DMS79 (cell line): ENCODE results near the gene BRSK2.

Source experiments
- DNase-seq: peaks from one replicate; lab custom pipeline; 2025; lab: John Stamatoyannopoulos, UW

BRSK2 gene

DNA sequence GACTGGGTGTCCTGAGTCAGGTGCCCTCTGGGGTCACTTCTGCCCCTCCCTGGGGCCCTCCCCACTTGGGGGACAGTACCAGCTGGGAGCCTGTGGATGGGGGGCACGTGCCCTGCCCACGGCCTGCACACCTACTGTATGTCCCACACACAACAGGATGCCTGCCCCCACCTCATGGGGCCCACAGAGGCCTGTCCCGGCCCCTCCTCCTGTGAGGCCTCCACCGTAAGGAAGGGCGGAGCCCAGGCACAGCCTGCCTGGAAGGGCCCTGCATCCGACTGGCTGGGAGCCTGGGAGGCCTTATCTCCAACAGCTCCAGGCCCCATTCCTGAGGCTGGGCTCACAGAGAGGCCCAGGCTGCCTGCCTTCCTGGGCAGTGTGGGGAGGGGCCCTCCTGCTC, 47.8 kb downstream of the BRSK2 start:
- no peak for DNase-seq

DNA sequence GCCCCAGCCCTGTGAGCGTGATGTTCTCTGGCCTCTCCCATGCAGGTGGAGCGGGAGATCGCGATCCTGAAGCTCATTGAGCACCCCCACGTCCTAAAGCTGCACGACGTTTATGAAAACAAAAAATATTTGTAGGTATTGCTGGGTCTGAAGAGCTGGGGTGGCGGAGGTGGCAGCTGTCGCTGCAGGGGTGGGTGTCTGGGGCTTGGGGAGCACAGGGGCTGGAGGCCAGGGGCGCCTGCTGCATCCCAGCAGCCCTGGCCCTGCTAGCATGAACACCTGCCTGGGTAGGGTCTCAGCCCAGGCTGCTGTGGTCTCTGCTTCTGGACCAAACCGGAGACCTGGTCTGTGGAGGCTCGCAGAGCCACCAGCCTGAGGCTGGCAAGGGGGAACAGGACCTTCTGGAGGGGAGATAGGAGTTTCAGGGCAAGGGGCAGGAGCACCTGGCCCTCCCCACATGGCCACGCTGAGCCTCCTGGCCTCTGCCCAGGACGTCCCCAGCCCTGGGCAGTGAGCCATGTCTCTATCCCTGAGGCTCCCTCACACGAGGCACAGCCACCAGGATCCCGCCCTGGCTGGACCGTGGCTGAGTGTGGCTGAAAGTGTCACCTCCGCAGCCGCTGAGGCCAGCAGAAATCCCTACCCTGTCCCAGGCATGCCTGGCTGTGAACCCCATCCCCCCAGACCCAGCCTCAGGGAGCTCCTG, 48.7 kb downstream of the BRSK2 start:
- DNase-seq, result no peak

DNA sequence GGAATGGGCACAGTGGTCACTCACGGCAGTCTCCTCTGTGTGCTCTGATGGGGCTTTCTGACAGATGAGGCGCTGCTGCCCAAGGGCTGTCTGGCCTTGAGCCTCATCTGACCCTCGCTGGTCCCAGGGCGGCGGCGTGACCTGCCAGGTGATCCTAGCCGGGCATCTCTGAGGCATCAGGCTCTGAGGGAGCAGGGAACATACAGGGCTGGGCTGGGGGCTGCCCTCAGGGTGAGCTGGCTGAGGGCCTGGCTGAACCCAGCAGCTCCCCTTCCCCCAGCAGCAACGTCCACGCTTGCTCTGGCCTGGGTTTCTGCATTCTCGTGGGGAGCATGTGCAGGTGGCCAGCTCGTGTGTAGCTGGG, 49.2 kb downstream of the BRSK2 start:
- no peak for DNase-seq

DNA sequence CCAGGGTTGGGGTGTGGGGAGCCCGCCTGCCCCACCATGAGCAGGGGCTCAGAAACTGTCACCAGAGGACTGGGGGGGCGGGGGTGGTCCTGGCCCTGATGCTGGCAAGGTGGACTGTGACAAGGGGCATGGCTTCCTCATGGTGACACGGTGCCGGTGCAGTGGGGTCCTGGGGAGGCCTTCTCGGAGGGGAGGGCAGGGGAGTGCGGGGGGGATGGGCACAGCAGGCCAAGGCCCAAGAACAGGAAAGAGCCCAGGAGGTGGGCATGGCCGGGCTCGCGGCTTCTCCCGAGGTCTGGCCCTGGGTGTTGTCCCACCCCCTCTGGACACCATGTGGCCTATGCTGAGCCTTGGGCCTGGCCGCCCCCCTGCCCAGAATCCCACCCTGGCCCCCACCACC, 49.6 kb downstream of the BRSK2 start:
- DNase-seq, result no peak

DNA sequence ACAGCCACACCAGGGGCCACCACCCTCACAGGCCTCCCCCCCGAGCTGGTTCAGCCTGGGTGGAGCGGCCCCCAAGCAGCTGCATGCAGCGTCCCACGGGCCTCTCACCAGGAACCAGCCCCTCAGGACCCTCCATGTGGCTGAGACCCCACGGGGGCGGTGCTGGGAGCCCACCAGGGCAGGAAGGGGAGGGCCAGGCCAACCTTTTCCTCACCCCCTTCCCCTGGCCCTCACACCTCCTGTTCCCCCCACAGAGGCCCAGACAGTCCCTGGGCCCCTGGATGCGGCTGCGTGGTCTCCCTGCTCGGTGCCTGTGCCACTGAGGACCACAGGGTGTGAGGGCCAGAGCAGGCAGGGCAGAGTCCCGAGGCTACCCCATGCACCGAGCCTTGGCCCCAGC, 50.3 kb downstream of the BRSK2 start:
- DNase-seq, result no peak

DNA sequence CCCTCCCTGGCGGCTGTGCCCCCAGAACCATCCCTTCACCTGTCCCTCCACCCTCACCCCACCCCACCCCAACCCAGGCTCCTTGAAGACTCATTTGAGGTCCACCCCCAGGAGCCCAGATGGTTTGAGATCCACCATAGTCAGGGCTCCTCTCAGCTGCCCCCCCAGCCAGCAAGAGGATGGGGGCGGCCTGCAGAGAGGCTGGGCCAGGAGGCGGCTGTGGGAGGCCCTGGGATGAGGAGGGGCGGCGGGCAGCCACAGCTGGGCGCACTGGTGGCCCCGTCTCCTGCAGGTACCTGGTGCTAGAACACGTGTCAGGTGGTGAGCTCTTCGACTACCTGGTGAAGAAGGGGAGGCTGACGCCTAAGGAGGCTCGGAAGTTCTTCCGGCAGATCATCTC, 50.8 kb downstream of the BRSK2 start:
- no peak for DNase-seq

DNA sequence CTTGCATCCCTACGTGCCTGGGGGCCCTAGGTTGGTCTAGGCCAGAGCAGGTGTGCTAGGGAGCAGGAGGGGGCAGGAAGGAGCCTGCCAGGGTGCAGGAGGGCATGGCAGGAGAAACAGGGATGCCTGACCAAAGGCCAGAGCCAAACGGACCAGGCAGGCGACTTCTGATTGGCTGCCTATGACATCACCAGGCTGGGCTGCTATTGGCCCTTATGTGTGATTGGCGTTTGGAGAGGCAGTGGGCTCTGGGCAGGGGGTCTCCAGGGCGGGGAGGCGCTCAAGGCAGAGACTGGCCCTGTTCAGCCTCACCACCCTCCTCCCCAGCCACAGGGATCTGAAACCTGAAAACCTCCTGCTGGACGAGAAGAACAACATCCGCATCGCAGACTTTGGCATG, 52.4 kb downstream of the BRSK2 start:
- no peak for DNase-seq

DNA sequence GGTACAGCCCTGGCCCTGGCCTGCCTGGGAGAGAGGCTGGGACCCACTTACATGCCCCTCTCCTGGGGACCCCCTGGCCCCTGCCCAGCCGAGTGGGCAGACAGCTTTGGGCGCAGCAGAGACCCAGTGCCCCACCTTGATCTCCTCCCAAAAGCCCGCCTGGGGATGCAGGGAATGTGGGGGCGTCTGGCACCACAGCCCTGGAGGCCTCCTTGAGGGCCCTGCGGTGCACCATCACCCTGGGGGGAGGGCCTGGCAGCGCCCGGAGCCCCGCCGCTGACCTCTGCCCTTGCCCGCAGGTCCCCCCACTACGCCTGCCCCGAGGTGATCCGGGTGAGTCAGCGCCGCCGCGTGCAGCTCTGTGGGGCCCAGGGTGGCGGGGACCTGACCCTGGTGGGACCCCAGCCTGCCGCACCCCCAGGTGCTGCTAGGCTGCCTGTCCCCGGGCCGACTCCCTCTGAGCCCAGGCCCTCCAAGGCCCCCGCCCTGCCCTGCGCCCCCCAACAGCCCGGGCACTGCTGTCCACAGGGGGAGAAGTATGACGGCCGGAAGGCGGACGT, 53.2 kb downstream of the BRSK2 start:
- DNase-seq, result no peak

DNA sequence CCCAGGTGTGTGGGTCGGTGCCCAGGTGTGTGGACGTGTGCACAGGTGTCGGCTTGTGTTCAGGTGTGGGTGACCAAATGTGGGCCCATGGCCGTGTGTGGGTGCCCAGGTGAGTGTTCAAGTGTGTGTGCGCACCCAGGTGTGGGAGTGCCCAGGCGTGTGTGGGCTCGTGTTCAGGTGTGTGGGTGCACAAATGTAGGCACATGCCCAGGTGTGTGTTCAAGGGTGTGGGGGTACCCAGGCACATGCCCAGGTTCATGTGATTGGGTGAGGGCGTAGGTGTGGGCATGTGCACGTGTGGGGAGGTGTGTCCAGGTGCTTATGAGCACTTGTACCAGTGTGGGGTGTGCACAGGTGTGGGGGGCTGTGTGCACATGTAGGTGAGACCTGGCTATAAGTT, 54.0 kb downstream of the BRSK2 start:
- no peak for DNase-seq

DNA sequence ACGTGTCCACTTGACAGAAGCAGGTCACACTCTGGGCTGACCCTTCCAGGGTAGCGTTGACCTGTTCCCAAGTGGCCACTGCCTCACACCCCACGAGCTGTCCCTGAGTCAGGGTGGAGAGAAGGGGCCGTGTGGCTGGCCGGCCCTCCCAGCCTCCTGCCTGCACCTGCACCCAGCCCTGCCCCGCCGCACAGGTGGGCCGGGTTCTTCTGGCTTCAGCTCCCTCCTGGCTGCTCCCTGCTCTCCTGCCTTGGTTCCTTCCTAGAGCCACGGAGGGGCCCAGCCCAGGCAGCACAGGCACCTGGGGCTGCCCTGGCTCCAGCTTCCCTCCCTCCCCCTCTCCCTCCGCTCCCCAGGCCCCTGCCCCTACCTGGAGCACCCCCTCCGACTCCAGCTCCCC, 54.6 kb downstream of the BRSK2 start:
- DNase-seq, result no peak

DNA sequence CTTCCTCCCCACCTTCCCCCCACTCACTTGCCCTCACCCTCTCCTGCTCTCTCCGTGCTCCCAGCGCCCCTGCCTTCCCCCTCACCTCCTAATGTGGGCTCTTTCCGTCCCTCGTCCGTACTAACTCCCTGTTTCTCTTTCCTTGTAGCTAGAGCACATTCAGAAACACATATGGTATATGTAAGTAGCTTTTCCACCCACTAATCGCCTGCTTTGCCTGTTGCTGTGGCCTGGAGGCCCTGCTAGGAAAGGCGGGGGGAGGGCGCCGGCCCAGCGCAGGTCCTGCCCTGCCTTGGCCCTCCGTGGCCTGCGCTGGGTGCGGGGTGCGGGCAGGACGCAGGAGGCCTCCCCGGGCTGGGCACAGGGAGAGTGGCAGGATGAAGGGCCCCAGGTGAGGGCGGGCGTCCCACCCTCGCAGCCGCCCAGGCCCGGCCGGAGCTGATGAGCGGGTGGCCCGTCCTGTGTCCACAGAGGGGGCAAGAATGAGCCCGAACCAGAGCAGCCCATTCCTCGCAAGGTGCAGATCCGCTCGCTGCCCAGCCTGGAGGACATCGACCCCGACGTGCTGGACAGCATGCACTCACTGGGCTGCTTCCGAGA, 55.2 kb downstream of the BRSK2 start:
- DNase-seq, result no peak

DNA sequence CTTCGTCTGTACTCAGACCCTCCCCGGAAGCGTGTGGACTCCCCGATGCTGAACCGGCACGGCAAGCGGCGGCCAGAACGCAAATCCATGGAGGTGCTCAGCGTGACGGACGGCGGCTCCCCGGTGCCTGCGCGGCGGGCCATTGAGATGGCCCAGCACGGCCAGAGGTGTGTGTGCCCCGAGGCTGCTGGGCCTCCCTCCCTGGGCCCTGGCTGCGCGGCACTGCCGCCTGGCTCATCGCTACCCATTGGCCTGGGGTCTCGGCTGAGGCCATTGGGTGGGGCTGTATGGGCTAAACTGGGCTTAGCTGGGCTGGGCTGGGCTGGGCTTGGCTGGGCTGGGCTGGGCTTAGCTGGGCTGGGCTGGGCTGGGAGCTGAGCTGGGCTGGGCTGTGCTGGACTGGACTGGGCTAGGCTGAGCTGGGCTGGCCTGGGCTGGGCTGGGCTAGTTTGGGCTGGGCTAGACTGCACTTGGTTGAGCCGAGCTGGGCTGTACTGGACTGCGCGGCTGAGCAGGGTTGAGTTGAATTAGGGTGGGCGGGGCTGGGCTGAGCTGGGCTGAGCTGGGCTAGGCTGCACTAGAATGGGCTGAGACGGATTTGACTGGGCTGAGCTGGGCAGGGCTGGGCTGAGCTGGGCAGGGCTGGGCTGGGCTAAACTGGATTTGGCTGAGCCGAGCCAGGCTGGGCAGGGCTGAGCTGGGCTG, 56.2 kb downstream of the BRSK2 start:
- DNase-seq, result no peak

DNA sequence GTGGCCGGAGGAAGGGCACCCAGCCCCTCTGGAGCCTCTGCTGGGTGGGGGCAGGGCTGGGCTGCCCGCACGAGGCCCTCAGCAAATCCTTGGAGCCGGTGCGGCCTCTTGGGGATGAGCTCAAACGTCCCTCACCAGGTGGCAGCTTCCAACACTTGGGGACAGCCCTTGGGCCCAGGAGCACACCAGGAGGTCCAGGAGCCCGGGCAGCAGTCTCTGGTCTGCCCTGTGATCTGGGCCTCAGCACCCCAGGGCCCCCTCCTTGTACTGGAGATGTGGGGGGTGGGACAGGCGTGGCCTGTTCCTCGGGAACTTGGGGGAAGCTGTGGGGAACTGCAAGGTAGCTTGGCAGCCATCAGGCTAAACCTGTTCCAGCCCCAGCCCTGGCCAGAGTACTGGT, 56.9 kb downstream of the BRSK2 start:
- DNase-seq, result no peak

DNA sequence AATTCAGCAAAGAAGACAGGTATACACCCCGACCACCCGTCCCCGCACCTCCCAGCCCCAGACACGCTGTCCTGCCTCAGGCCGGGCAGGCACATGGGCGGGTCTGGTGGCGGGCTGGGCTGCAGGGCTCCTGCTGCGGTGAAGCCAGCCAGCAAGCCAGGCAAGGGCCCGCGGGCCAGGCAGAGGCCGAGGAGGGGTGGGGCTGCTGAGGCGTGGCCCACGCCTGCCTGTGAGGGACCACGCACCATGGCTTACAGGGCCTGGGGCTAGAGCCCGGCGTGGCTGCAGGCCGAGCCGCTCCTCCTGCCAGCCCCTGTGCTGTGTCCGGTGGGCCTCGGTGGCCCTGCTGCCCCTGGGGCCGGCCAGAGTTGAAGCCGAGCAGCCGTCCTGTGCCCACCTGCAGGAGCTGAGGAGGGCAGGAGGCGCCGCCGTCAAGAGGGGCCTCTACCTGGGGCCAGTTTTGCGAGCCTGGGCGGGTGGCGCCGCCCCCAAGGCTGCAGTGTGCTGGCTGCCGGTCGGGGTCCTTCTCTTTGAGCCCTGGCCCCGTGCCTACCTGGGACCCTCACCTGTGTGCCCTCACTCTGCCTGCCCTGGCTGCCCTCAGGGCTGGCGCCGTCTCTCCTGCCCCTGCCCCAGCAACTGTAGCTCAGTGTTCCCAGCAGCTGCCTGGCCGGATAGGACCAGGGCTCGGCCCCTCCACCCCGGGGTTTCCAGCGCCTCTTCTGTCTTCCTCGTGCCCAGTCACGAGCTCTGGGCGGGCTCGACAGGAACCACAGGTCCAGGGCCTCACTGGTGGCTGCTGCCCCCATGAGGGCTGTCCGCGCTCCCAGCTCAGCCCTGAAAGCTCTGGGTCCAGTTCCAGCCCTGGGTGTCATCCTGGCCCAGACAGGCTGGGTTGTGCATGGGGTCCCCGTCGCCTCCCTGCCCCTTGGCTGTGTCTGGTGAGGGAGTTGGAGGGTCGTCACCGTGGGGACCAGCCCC, 58.4 kb downstream of the BRSK2 start:
- no peak for DNase-seq

DNA sequence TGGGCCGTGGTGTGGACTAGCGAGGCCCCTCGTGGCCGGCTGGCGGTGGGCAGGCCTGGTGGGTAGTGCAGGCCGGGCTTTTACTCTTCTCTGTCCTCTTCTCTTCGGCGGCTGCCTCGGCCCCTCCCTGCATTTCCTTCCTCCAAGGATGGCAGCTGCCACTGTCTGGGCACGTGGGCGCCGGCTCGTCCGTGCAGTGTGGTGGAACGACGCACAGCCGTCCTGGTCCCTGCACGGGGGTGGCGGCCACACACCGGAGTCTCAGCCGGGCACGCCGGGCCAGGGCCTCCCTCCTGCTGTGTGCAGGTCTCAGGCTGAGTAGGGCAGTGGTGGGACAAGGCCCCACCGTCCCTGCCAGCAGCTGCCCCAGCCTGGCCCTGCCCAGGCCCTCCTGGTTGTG, 59.1 kb downstream of the BRSK2 start:
- DNase-seq, result no peak

DNA sequence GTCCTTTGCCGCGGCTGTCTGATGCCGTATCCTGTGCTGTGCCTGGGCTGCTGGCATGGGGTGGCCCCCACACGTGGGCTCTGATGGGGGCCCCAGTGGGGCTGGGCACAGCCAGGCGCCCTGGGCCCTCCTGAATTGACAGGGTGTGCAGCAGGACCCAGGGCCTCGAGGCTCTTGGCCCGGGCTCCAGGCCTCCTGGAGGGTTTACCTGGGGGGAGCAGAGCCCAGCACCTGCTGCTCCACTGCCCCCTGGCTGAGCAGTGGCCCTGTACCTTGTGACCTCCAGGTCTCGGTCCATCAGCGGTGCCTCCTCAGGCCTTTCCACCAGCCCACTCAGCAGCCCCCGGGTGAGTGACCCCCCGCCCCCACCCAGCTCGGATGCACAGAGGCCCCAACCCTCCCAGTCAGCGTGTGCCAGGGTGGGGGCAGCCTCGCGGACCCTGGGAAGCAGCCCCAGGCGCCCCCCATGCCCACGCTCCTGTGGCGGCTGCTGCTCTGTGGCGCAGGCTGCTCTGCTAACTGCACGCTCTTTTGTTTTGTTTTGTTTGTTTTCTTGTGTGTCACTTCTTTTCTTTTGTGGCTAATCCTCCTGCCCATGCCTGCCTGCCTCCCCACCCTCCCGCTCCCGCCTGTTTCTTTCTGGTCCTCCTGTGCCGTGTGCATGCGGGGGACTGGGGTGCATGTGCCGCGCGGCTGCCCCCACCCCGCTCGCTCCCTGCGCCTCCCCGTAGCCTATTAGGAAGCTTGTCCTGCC, 59.9 kb downstream of the BRSK2 start:
- no peak for DNase-seq

DNA sequence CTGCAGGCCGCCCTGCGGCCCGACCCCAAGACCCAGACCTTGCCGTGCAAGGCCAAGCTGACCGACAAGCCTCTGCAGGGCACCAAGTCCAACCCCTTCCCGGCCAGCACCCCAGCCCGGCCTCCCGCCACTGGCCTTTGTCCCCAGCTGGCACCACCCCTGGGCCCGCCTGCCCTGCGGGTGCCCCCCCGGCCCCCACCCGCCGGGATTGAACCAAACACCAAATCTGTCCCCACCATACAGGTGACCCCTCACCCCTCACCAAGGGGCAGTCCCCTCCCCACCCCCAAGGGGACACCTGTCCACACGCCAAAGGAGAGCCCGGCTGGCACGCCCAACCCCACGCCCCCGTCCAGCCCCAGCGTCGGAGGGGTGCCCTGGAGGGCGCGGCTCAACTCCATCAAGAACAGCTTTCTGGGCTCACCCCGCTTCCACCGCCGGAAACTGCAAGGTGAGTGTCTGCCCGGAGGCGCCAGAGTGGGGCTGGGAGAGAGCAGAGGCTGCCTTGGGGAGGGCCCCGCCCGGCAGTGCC, 60.7 kb downstream of the BRSK2 start:
- DNase-seq, result no peak

DNA sequence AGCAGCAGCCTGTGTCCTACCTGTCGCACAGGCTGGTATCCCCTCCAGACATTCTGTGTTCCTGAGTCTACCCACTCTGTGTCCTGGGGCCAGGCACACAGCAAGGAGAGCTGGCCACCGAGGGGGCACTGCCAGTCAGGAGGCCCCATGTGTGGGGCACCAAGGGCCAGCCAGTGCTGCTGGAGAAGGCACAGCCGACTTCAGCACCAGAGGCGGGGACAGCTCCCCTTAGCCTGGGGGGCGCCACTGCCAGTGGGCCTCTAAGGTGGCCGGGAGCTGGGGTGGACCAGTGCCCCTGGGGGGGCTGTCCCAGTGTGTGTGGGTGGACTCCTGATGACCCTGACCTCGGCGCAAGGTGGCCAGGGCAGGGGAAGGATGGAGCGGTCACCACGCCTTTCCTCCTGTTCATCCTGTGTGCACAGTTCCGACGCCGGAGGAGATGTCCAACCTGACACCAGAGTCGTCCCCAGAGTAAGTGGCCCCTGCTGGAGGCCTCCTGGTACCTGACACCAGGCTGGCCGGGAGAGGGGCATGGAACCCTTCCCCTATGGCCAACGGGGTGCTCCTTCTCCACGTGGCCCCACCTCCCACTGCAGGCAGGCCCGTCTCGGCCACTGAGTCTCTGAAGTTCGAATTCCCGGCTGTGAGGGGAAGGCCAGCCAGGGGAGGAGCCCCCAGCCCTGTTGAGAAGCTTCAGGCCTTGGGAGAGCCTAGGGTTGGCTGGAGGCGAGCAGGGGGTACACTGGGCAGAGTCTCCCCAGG, 61.4 kb downstream of the BRSK2 start:
- DNase-seq, result no peak

DNA sequence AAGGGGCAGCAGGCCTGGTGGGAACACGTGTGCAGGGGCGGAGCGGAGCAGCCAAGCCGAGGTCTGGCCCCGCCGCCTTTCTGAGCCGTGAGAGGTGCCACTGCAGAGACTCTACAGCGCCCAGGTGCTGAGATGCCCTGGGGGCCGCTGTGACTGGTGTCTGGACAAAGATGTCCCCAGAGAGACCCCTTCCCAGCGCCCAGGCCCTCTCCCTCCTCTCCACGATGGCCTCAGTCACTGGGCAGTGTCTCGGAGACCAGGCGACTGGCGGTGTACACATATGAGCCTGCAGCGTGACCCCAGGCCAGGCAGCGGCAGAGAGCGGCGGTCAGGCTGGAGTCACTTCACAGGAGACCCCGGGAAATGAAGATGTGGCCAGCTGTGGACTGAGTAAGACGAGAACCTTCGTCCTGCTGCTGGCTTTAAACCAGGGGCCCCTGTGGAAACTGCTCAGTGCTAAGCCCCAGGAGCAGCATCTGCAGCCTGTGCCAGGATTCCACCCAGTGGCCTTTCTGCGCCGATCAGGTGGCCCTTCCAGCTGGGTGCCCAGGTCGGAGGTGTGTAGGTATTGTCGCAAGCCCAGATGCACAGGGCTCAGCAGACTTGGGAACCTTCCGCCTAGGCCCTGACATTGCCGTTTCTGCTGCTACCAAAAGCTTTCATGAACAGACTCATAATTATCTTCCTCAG, 62.2 kb downstream of the BRSK2 start:
- DNase-seq, result no peak

DNA sequence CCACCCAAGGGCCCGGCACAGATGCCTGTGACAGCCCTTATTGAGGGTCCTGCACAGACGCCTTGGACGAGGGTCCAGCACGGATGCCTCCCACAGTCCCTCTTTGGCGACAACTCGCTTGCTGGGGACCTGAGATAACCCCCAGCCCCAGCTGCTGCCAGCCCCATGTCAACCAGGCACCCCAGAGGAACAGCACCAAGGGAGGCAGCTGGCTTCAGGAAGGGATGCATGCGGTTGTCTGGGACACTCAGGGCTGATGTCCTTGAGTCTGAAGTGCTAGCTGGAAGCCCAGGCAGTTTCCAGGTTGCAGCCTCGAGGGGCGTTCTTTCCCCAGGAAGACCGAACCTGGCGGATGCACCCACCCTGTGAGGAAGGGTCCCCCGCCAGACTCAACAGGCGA, 63.0 kb downstream of the BRSK2 start:
- DNase-seq, result no peak
